GM18873 (cell line): Measurements from ENCODE around the gene BAHCC1.

Source experiments
- ATAC-seq: cut with Tn5 transposase; IDR thresholded peaks from one replicate; pipeline ENCODE4 v1.9.1; 2021; ENCODE audit warnings: mild to moderate bottlenecking, moderate library complexity, moderate number of reproducible peaks; ENCODE audit not compliant: unreplicated experiment, low FRiP score

Gene BAHCC1

GRCh38 chr17:81456798-81457197, 61.5 kb downstream of the BAHCC1 start:
- no peak for ATAC-seq

- no peak for ATAC-seq
Measured at GRCh38 chr17:81457401-81457800, 62.1 kb downstream of the BAHCC1 start.

DNA sequence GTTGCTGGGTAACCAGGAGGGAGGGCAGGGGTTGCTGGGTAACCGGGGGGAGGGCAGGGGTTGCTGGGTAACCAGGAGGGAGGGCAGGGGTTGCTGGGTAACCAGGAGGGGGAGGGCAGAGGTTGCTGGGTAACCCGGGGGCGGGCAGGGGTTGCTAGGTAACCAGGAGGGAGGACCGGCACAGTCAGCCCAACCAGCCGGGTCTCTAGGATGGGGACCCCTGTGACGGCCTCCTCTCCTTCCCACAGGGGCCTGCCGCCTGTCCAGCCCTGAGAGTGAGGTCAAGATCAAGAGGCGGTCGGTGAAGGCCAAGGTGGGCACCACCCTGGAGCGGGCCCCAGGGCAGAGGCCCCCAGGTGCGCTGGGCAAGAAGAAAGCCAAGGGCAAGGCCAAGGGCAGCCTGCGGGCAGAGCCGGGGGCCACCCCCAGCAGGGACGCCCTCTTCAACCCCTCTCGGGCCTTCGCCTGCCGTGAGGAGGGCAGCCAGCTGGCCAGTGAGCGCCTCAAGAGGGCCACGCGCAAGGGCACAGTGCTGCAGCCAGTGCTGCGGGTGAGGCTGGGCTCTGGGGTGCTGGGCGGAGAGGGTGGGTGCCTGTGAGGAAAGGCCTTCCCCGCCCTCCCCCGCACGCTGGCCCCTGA, 62.8 kb downstream of the BAHCC1 start:
- ATAC-seq: no peak

DNA sequence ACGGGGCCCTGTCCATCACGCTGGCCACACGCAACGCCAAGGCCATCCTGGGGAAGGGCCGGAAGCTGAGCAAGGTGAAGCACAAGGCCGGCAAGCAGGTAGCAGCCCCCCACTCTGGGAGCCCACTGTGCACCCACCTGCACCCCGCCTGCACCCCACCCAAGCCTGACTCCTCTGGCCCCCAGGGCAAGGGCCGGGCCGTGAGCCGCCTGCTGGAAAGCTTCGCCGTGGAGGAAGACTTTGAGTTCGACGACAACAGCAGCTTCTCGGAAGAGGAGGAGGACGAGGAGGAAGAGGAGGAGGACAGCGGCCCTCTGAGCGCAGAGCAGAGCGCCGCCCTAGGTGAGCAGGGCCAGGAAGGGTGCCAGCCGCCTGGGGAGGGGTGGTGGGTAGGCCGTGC, 63.4 kb downstream of the BAHCC1 start:
- ATAC-seq: no peak

GRCh38 chr17:81459224-81459623, 64.0 kb downstream of the BAHCC1 start:
- no peak for ATAC-seq

DNA sequence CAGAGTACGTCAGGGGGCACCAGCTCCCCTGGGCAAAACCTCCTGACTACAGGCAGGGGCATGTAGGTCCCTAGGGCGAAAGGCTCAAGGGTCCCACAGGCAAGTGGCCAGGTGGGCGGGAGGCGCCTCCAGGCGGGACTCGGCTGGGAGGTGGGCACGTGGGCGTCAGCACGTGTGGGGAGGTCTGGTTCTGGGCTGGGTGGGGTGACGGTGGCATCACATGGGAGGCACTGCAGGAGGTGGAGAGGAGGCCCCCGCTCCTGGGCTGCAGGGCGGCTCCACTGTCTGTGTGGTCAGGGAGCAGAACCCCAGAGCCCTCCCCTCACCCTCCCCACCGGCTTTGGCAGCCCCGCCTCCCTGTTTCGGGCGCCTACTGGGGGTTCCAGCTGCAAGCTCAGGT, 64.6 kb downstream of the BAHCC1 start:
- ATAC-seq: no peak

DNA sequence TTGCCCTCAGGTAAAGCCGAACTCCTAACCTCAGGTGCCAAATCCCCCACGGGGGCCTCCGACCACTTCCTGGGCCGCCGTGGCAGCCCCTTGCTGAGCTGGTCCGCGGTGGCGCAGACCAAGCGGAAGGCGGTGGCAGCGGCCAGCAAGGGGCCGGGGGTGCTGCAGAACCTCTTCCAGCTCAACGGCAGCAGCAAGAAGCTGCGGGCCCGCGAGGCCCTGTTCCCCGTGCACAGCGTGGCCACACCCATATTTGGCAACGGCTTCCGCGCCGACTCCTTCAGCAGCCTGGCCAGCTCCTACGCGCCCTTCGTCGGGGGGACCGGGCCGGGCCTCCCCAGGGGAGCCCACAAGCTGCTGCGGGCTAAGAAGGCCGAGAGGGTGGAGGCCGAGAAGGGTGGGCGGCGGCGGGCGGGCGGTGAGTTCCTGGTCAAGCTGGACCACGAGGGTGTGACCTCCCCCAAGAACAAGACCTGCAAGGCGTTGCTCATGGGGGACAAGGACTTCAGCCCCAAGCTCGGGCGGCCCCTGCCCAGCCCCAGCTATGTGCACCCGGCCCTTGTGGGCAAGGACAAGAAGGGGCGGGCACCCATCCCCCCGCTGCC, 65.7 kb downstream of the BAHCC1 start:
- ATAC-seq: no peak

DNA sequence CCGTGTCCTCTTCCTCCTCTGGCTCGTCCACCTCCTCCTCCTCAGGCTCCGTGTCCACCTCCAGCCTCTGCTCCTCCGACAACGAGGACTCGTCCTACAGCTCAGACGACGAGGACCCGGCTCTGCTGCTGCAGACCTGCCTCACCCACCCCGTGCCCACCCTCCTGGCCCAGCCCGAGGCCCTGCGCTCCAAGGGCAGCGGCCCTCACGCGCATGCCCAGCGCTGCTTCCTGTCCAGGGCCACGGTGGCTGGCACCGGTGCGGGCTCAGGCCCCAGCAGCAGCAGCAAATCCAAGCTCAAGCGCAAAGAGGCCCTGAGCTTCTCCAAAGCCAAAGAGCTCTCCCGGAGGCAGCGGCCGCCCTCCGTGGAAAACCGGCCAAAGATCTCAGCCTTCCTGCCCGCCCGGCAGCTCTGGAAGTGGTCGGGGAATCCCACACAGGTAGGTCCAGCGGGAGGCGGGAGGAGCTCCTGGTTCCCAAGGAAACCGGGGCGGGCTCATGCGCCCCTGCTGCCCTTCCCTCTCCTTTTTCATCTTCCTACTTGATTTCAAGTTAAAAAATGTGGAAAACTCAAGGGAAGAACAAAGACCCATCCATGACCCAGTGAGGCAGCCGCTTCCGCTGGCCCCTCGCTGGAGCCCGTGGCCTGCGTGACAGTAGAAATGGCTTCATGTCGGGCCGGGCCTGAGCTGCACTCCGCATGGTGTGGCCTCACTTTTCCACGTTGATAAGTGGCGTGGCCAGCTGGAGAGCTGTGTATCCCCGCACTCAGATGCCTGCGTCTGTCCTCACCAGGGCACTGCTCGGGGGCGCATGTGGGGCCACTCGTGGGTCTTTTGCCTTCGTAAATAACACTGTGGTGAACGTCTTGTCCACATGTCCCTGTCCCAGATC, 66.6 kb downstream of the BAHCC1 start:
- ATAC-seq: no peak

- no peak for ATAC-seq
Measured at GRCh38 chr17:81462506-81463125, 67.4 kb downstream of the BAHCC1 start.

- no peak for ATAC-seq
Measured at GRCh38 chr17:81463506-81463905, 68.2 kb downstream of the BAHCC1 start.

DNA sequence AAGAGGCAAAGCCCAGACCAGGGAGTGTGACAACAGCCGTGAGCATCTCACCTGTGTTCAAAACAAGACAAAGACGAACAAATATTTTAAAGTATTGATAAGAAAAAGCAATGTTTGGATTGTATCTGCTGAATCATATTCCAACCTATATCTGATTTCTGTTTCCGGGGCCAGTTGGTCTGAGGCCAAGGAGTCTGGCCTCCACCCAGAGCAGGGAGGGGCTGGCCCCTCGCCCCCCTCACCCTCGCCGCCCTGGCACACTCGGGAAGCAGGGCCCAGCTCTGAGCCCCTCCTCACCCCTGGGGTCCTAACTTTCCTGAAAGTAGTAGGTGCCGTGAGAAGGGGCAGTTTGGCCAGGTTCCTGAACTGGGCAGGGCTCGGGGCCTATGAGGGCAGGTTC, 69.3 kb downstream of the BAHCC1 start:
- ATAC-seq: no peak

- ATAC-seq: no peak
Measured at GRCh38 chr17:81465910-81466309, 70.7 kb downstream of the BAHCC1 start.

DNA sequence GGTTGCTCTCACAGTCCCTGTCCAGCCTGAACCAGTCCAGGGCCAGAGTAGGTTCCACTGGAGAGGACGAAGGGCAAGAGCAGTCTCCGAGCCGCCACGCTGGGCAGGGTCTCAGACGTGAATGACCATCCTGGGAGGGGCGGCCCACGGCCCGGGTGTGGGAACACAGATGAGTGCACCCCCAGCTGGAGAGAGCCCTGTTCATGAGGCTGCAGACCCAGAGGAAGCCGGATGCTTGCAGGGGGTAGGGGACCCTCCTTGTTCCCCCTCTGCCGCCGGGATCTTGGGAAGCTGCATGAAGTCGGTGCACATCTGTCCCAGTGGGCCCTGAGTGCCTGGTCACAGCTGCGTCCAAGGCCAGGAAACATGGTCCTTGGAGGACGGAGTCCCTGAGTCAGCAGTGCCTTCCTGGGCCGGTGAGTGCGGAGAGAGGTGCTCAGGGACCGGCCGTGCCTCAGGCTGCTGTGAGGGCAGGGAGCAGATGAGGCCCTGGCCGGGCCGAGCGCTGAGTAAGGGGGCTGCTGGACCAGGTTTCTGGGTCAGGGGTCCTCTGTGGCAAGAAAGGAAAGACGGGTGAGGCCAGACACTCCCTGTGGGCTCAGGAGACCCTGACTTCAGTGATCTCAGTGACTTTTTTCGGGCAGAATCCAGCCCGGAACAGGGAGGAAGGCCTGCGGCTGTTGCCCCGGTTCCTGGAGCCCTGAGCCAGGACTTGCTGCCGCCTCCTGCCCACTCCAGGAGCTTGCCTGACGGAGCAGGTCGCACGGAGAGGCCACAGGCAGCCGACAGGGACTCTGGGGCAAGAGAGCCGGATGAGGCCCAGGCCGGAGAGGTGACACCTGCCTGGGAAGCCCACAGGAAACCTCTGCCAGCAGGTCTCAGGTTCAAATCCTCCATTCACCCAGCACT, 71.6 kb downstream of the BAHCC1 start:
- no peak for ATAC-seq

DNA sequence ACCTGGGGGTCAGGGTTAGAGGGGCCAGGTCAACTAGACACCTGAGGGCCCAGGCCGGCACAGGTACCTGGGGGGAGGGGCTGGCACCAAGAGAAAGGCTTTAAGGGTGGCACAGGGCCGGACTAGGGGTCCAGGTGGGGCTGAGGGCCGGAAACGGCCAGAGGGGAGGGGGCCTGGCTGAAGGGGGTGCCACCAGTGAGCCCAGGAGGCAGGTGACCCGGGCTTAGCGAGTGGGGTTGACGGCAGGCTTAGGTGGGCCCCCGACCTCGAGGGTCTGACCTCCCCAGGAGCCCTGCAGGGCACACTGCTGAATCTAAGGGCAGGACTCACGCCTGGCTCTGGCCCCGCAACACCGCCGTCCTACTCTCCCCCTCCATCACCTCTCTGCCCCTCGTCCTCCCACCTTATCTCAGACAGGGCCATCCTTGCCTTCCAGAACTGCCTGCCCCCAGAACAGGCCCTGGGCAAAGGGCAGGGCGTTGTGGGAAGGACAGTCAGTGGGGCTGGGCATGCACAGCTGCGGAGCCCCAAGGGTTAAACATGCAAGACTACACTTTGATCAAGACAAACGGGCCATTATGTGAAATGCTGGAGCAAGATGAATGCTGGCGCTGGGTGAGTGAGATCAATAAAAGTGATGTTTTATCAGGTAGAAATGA, 73.0 kb downstream of the BAHCC1 start:
- ATAC-seq: no peak

GRCh38 chr17:81468770-81469121, 73.5 kb downstream of the BAHCC1 start:
- ATAC-seq: no peak

GRCh38 chr17:81469266-81469665, 74.0 kb downstream of the BAHCC1 start:
- ATAC-seq: no peak

- no peak for ATAC-seq
Measured at GRCh38 chr17:81470270-81470943, 75.2 kb downstream of the BAHCC1 start.

DNA sequence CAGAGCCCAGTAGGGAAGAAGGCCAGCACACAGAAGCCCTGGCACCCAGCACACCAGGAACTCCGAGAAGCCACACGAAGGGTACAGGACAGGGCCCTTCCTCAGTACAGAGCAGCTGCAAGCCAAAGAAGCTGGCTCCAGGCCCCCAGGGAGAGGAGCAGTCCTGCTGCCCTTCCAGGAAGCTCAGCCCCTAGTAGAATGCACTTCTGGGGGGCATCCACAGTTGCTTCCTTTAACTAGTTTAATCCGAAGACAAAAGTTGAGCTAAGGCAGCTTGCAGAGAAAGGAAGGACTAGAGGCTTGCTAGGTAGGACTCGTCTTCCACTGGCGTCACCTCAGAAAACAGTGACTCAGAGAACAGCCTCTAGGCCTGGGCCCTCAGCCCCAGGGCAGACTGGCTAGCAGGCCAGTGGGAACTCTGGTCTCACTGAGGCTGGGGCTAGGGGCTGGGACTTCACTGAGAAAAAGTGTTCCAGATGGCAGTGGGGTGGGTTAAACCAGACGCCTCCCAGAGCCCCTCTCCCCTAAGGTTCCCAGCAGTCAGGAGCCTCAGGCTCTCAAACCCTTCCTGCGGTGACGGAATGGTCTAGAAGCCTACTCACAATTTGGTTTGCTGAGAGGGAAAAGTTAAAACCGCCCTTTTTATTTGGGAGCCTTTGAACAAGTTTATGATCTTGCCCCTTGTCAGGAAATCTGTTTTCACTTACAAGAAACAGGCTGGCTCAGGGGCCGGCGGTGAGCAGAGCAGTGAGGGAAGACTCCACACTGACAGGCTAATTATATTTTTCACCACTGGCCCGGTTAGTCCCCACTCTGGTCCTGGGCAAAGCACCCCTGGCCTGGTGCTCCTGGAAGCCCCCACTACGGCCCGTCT, 75.9 kb downstream of the BAHCC1 start:
- ATAC-seq: no peak
